ENCODE measurements around the gene SBNO2. TPM values are rescaled to one million over a fixed set of nuclear protein-coding genes. Genes with fewer than 3 reads are reported as not detected.
"Not testable (repeated sequence)": the region's sequence is repeated elsewhere in the genome, so short reads cannot be mapped to it uniquely, and the experiment has no call there.

Gene SBNO2
- total RNA-seq, 1 donor from 2014 or later = 14.8 TPM

- DNase-seq (ENCODE audit: low read depth in 2 of 2) = no peak
These were observed 34.9 kb downstream of the SBNO2 start for GRCh38 chr19:1139126-1139525.

DNA sequence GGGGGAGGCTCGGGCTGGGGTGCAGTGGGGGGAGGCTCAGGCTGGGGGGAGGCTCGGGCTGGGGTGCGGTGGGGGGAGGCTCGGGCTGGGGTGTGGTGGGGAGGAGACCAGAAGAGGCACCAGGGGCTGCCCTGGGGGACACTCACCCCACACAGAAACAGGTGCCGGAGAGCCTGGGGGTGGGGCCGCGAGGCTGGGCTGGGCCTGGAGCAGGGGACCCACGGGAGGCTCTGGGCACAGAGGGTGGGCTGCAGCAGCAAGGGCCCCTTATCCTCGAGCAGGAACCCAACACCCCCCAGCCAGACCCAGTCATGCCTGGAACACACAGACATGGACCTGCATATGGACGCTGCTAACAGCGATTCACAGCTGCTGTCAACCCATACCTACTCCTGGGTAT lies 35.9 kb downstream of the SBNO2 start:
- DNase-seq (ENCODE audit: low read depth in 2 of 2) = no peak

GRCh38 chr19:1136621-1137317 lies 37.3 kb downstream of the SBNO2 start:
- DNase-seq (ENCODE audit: low read depth in 2 of 2) = no peak

DNA sequence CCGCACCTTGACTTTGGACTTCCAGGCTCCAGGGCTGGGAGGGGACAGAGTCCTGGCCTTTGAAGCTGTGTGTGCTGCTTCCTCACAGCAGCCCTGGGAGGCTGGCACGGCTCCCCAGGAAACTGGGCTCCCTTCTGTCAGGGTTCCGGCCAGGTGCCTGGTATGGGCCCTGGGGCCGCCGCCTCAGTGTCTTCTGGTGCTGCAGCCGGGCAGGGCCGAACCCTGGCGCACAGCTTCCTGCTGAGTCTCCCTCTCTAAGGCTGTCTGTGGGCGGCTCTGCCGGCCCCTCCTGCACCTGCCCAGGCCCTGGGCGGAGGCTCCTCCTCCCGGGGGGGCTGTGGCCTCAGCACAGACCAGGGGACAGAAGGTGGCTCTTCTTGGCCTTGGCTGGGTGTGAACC lies 37.9 kb downstream of the SBNO2 start:
- DNase-seq (ENCODE audit: low read depth in 2 of 2) = no peak

DNA sequence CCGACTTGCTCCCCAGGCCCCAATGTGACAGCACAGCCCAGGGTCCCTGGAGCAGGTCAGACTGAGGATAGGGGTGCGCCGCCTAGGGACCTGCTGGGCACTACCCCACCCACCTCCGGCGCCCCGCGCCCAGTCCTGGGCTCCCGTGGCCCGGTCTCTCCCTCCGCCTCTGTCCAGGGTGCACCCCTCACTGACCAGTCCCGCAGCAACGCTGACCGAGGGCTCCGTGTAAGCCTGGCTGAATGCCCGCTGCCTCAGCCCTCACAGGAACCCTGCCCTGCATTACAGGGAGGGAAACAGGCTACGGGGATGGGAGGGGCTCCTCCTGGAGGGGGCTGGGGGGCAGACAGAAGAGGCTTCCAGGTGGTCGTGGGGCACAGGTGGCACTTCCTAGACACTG lies 38.6 kb downstream of the SBNO2 start:
- no peak for DNase-seq (ENCODE audit: low read depth in 2 of 2)

- peak; percentile 35 to 74 for DNase-seq (ENCODE audit: low read depth in 2 of 2)
These were observed 39.6 kb downstream of the SBNO2 start for GRCh38 chr19:1134431-1134830.

DNA sequence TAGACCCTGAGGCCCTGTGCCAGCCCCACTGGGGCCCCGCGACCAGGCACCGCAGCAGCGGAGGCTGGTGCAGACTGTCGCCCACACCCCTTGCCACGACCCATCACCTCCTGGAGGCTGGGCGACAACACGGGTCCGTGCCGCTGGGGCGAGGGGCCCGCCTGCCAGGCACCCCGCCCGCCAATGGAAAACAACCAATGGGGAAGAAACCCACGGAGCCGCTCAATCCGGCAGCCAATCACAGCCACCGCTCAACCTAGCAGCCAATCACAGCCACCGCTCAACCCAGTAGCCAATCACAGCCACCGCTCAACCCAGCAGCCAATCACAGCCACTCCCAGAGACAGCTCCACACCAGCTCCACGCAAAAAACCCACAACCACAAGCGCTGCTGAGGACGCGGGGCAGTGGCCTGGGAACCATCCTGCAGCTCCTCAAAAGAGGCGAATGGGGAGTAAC lies 40.6 kb downstream of the SBNO2 start:
- no peak for DNase-seq (ENCODE audit: low read depth in 2 of 2)

DNA sequence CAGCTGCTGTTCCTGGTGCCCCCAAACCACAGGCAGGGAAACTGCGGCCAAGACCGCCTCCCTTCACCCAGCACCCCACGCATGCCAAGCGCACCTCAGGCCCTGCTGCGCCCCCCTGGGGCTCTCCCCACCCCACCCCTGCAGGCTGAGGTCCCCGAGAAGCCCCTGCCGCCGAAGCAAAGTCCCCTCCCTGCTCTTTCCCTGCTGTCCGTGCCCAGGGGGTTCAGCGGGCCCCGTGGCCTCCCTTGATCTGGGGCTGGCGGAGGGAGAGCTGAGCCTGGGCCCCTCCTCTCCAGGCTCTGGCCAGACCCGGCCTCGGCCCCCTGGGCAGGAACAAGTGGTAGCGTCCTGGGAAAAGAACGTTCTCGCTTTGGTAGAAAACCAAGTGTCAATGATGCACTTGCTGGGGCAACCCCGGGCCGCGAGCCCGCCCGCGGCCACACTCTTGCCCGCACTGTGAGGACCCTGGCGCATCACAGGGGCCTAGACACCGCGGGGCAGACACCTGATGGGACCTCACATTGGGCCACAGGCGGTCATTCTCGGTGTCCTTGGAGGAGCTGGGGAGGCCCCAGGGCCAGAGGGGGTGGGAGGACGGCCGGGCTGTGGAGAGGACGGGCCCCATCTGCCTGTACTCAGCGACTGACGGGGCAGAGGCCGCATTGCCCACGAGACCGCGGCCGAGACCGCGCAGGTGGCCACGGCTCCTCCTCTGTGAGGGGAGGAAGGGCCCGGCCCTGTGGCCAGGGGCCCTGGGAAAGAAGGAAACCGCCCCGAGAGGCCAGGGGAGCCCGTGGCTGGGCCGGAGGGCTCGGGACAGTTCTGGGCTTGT lies 41.3 kb downstream of the SBNO2 start:
- DNase-seq (ENCODE audit: low read depth in 2 of 2) = no peak

GRCh38 chr19:1131718-1132551 lies 42.1 kb downstream of the SBNO2 start:
- peak; percentile 76 to 95 for DNase-seq (ENCODE audit: low read depth in 2 of 2)

GRCh38 chr19:1130771-1131717 lies 43.0 kb downstream of the SBNO2 start:
- DNase-seq (ENCODE audit: low read depth in 2 of 2) = no peak

- no peak for DNase-seq (ENCODE audit: low read depth in 2 of 2)
These were observed 44.5 kb downstream of the SBNO2 start for GRCh38 chr19:1129535-1129934.

GRCh38 chr19:1129084-1129483 lies 45.0 kb downstream of the SBNO2 start:
- not testable (repeated sequence) for DNase-seq (ENCODE audit: low read depth in 2 of 2)

GRCh38 chr19:1128106-1128505 lies 46.0 kb downstream of the SBNO2 start:
- DNase-seq (ENCODE audit: low read depth in 2 of 2) = no peak

- DNase-seq (ENCODE audit: low read depth in 2 of 2) = no peak
These were observed 46.9 kb downstream of the SBNO2 start for GRCh38 chr19:1126984-1127760.

DNA sequence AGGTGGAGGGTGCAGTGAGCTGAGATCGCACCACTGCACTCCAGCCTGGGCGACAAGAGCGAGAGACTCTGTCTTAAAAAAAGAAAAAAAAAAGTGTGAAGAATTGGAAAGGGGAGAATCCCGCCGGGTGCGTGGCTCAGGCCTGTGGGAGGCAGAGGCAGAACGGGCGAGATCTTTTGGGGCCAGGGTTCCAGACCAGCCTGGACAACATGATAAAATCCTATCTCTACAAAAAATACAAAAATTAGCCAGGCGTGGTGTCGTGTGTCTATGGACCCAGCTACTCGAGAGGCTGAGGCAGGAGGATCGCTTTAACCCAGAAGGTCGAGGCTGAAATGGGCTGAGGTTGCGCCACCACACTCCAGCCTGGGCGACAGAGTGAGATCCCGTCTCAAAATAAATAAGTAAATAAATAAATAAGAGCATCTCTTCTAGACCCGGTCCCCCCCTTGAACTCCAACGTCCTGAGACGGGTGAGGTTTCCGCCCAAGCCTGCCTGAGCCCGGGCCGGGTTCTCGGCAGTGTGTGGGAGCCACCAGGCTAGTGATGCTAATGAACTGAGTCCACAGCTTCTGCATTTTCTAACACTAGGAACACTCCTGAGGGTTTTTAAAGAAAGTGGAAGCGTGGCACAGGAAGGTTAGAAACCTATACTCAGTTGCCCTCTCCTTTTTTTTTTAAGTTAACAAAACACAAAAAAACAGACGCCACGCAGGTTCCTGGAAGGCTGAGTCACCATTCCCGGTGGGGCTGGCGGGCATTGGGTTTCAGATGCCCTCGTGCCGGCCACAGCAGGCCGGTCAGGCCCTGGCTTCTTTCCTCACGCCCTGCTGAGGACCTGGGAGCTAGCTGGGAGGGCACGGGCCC lies 48.2 kb downstream of the SBNO2 start:
- peak in 1 of 2 donors; percentile 87 for DNase-seq (ENCODE audit: low read depth in 2 of 2)

DNA sequence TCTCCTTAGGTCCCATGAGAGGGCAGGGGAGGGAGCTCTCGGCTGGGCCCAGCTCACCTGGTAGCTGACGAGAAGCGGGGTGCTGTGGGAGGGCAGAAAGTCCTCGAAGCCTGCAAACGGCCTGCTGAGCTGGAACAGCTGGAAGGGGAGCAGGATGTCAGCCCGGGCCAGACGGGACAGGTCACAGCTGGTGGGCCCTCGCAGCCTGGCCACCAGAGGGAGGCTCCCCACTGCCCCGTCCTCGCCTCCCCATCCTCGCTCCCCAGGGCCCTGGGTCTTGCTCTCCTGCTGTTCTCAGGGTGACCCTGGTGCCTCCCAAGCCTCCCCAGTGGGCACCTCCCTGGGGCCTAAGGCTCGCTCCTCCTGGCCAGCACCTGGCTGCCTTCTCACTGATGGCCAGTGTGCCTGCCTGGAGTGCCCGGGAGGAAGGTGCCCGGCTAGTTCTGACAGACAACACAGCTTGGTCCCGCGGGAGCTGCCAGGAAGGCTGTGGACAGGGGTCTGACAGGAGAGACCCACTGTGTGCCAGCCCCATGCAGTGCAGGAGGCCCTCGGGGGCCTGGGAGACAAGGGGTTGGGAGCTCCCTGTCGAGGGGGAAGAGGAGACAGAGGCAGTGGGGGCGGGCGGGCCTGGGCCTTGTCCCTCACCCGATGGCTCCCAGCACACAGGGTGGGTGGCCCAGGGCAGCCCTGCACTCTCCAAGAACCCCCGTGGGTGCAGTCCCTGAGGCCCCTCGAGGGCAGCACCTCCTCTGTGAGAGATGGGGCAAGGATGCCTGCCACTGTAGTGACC lies 50.0 kb downstream of the SBNO2 start:
- no peak for DNase-seq (ENCODE audit: low read depth in 2 of 2)

- DNase-seq (ENCODE audit: low read depth in 2 of 2) = no peak
These were observed 50.7 kb downstream of the SBNO2 start for GRCh38 chr19:1123381-1123780.

DNA sequence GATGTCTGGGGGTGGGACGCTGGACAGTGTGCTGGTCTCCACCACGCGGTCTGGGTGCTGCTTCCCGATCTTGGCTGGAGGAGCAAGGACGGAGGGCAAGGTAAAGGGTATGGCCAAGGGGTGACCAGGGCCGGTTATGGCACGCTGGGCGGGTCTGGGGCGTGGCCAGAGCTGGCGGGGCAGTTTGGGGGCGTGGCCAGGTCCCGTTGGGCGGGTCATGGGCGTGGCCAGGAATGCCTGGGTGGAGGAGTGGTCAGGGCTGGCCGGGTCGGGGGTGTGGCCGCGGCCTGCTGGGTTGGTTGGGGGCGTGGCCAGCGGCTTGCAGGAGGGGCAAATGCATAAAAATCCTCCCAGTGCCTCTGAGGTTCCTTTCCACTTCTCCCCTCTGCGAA lies 51.1 kb downstream of the SBNO2 start:
- DNase-seq (ENCODE audit: low read depth in 2 of 2) = peak; percentile 43 to 84

Measured in dermis microvascular lymphatic vessel endothelial cell (primary cell).